HG02938 (cell line): ENCODE data around the gene GH2.
A peak's percentile ranks its signal among the peaks of the same experiment; 100 is the strongest.
"Not testable (repeated sequence)": the region's sequence is repeated elsewhere in the genome, so short reads cannot be mapped to it uniquely, and the experiment has no call there.

Experiments
- ATAC-seq: cut with Tn5 transposase; IDR thresholded peaks from one replicate; pipeline ENCODE4 v1.9.1; 2021; ENCODE audit warnings: mild to moderate bottlenecking, moderate library complexity; ENCODE audit not compliant: unreplicated experiment

GH2 gene

GRCh38 chr17:63874693-63875092, 7.1 kb downstream of the GH2 start:
- ATAC-seq: not testable (repeated sequence)

DNA sequence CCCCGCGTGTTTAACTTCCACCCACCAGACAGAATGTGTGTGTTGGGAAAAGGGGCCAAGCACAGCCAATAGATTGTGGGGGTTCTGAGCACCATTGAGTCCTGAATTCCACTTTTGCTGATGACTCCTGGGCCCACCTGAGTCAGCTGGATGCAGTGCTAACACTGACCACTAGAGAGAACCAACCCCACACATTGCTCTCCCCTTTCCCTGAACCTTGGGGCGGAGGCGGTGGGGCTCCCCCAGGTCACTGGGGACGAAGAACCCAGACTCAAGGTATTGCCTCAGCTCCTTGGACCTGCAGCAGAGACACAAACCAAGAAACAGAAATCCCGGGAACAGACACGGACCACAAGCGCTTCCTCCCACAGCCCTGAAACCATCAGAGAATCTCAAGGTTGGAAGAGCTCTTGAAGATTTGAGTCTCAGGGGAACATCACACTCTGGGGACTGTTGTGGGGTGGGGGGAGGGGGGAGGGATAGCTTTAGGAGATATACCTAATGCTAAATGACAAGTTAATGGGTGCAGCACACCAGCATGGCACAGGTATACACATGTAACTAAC, 7.6 kb downstream of the GH2 start:
- ATAC-seq: not testable (repeated sequence)

GRCh38 chr17:63873577-63873976, 8.2 kb downstream of the GH2 start, which contains the start of gene CSH2:
Gene CSH2 (minus strand): TSS chr17:63873677. CDS start chr17:63873614, 63 bp downstream.
- ATAC-seq: not testable (repeated sequence)

GRCh38 chr17:63871646-63872365, 9.9 kb downstream of the GH2 start:
- ATAC-seq: not testable (repeated sequence)

- not testable (repeated sequence) for ATAC-seq
Observed at GRCh38 chr17:63870292-63870665, 11.5 kb downstream of the GH2 start.

- not testable (repeated sequence) for ATAC-seq
Observed at GRCh38 chr17:63869491-63870291, 12.1 kb downstream of the GH2 start.

- not testable (repeated sequence) for ATAC-seq
Observed at GRCh38 chr17:63866625-63867024, 15.1 kb downstream of the GH2 start.

GRCh38 chr17:63859257-63859656, 22.5 kb downstream of the GH2 start:
- ATAC-seq: no peak

GRCh38 chr17:63856425-63856824, 25.3 kb downstream of the GH2 start:
- ATAC-seq: not testable (repeated sequence)

GRCh38 chr17:63855185-63855584, 26.6 kb downstream of the GH2 start:
- ATAC-seq: no peak

- ATAC-seq: no peak
Observed at GRCh38 chr17:63854709-63855108, 27.0 kb downstream of the GH2 start.

GRCh38 chr17:63853260-63853659, 28.5 kb downstream of the GH2 start:
- no peak for ATAC-seq

DNA sequence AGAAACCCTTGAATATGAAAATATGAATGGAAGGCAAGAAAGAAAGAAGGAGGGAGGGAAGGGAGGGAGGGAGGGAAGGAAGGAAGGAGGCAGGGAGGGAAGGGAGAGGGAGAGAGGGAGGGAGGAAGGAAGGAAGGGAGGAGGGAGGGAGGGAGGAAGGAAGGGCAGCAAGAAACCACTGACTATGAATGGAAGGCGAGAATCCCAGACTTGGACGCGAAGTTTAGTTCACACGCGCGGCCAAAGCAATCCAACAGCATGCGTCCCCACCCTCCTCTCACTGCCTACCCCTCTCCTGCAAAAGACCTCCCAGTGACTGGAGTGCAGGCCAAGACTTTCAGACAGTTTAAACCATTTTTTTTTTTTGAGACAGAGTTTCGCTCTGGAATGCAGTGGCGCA, 31.3 kb downstream of the GH2 start:
- ATAC-seq: no peak

GRCh38 chr17:63848834-63849689, 32.7 kb downstream of the GH2 start:
- peak; percentile 81 for ATAC-seq

- ATAC-seq: no peak
Observed at GRCh38 chr17:63847525-63848249, 34.1 kb downstream of the GH2 start.

DNA sequence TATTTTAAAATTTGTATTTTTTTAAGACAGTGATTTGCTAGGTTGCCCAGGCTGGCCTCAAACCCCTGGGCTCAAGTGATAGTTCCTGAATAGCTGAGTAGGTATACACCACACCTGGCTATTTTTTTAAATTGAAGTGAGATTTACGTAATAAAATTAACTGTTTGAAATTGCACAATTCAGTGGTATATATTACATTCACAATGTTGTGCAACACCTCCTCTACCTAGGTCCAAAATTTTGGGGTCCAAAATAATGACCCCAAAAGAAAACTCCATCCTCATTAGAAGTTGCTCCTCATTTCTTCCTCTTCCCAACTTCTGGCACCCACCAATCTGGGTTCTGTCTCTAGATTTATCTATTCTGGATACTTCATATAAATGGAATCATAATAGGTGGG, 36.2 kb downstream of the GH2 start:
- ATAC-seq: no peak

DNA sequence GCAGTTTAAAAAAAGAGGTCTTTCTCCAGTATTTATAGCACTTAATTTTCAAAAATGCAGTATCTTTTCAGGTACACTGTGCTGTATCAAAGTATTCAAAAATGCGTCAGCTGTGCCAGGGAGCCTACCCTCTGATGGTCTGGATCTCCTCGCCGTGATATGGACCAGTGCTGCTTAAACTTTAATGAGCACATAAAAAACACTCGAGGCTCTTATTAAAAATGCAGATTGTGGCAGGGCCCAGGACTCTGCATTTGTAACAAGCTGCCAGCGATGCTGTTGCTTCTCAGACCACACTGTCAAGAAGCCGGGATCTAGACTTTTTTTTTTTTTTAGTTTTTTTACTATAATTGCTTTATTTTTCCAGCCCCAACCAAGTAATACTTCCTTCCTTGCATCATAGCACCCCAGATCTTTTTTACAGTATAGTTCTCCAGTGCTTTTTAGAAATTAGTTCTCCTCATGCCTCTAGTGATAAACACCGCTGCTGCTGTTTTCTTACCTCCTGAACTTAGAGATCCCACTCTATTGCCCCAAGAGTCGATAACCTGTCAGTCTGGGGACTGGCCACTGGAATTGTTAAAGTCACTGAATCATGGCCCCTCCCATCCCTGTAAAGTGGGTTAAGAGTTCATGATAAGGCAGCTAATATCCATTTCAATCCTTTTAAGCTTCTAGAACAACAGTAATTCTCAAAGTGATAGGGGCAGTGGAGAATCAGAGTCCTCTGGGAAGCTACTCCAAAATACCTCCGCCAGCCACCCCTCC, 37.6 kb downstream of the GH2 start:
- no peak for ATAC-seq

DNA sequence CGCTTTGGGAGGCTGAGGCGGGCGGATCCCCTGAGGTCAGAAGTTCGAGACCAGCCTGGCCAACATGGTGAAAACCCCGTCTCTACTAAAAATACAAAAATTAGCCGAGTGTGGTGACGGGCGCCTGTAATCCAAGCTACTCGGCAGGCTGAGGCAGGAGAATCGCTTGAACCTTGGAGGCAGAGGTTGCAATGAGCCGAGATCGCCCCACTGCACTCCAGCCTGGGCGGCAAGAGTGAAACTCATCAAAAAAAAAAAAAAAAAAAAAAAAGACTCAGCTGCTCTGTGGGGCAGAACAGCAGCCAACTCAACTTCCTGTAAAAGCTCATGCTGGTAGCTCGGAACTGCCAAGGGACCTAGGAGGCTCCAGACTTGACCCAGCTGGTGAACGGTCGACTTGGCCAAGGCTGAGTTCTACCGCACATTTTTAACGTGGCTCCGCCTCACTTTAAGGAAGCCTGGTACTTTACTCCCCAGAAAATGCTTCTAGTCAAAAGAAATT, 38.3 kb downstream of the GH2 start:
- not testable (repeated sequence) for ATAC-seq
